Mesenchymal stem cell (in vitro differentiated cells and primary cell): Measurements from ENCODE around the gene ANO10.

Experiments used
- DNase-seq: peaks from one replicate; pipeline ENCODE4 v3.0.0-alpha.2; 2013
- H2AFZ ChIP-seq: one replicate; pipeline ENCODE4 v1.6.1; 2013; ENCODE audit warnings: low read depth, mild to moderate bottlenecking, control low read depth, inconsistent platforms, low read length, moderate library complexity
- H2AK5ac ChIP-seq: 2 replicates; pipeline ENCODE4 v1.6.1; 2013; ENCODE audit warnings: low read length, moderate library complexity, mild to moderate bottlenecking, inconsistent platforms; ENCODE audit not compliant: severe bottlenecking
- H2BK120ac ChIP-seq: one replicate; pipeline ENCODE4 v1.6.1; 2013; ENCODE audit warnings: low read depth, mild to moderate bottlenecking, inconsistent platforms, low read length, moderate library complexity
- H2BK12ac ChIP-seq, 2 experiments: one replicate each; pipeline ENCODE4 v1.6.1; 2013; ENCODE audit warnings: inconsistent platforms in 2 of 2, low read length in 2 of 2, mild to moderate bottlenecking in 2 of 2, moderate library complexity in 2 of 2, control low read depth in 1 of 2
- H2BK15ac ChIP-seq: one replicate; pipeline ENCODE4 v1.6.1; 2013; ENCODE audit warnings: mild to moderate bottlenecking, low read depth, inconsistent platforms; ENCODE audit not compliant: poor library complexity, severe bottlenecking
- H2BK5ac ChIP-seq: 2 replicates; pipeline ENCODE4 v1.6.1; 2013; ENCODE audit warnings: low read depth, mild to moderate bottlenecking, low read length, control low read depth, inconsistent platforms; ENCODE audit not compliant: poor library complexity, severe bottlenecking
- H3K14ac ChIP-seq, 2 experiments: one replicate each; pipeline ENCODE4 v1.6.1; 2013; ENCODE audit warnings: inconsistent platforms in 2 of 2, low read length in 2 of 2, control low read depth in 1 of 2, mild to moderate bottlenecking in 1 of 2, moderate library complexity in 1 of 2
- H3K18ac ChIP-seq, 2 experiments: one replicate each; pipeline ENCODE4 v1.6.1; 2013; ENCODE audit warnings: inconsistent platforms in 2 of 2, low read length in 2 of 2, control low read depth in 1 of 2, low read depth in 1 of 2, mild to moderate bottlenecking in 1 of 2
- H3K23ac ChIP-seq, 2 experiments: one replicate each; pipeline ENCODE4 v1.6.1; 2013; ENCODE audit warnings: inconsistent platforms in 2 of 2, low read length in 2 of 2, mild to moderate bottlenecking in 2 of 2, moderate library complexity in 2 of 2, control low read depth in 1 of 2
- H3K27ac ChIP-seq: 2 replicates; pipeline ENCODE4 v1.5.1; 2013; ENCODE audit warnings: mild to moderate bottlenecking, moderate library complexity, low read length, control low read depth, inconsistent platforms; ENCODE audit not compliant: poor library complexity, severe bottlenecking
- H3K27me3 ChIP-seq, 2 experiments: 2 replicates each; pipeline versions ENCODE4 v1.6.1 to v1.7.0; 2013; ENCODE audit warnings: low read length in 2 of 2, mild to moderate bottlenecking in 2 of 2, moderate library complexity in 2 of 2, control low read depth in 1 of 2, inconsistent platforms in 1 of 2; ENCODE audit not compliant: control insufficient read depth in 1 of 2, insufficient read depth in 1 of 2
- H3K36me3 ChIP-seq, 2 experiments: 2 replicates each; pipeline versions ENCODE4 v1.6.1 to v1.7.0; 2013; ENCODE audit warnings: low read length in 2 of 2, control low read depth in 1 of 2, inconsistent platforms in 1 of 2, low read depth in 1 of 2, mild to moderate bottlenecking in 1 of 2; ENCODE audit not compliant: insufficient read depth in 2 of 2, control insufficient read depth in 1 of 2
- H3K4ac ChIP-seq, 2 experiments: one replicate each; pipeline ENCODE4 v1.6.1; 2013; ENCODE audit warnings: inconsistent platforms in 2 of 2, low read length in 2 of 2, mild to moderate bottlenecking in 2 of 2, moderate library complexity in 2 of 2, control low read depth in 1 of 2, low read depth in 1 of 2
- H3K4me1 ChIP-seq: 2 replicates; pipeline ENCODE4 v1.6.1; 2013; ENCODE audit warnings: low read depth, low read length, control low read depth; ENCODE audit not compliant: control insufficient read depth, insufficient read depth
- H3K4me2 ChIP-seq: 2 replicates; pipeline ENCODE4 v1.6.1; 2013; ENCODE audit warnings: low read length, mild to moderate bottlenecking, inconsistent platforms; ENCODE audit not compliant: poor library complexity, severe bottlenecking
- H3K4me3 ChIP-seq, 2 experiments: 2 replicates each; pipeline versions ENCODE4 v1.5.1 to v1.7.0; 2013; ENCODE audit warnings: low read length in 2 of 2, mild to moderate bottlenecking in 2 of 2, control low read depth in 1 of 2, low read depth in 1 of 2; ENCODE audit not compliant: insufficient read depth in 1 of 2
- H3K79me1 ChIP-seq: replicated peaks from 2 replicates; pipeline ENCODE4 v1.6.1; 2013; ENCODE audit warnings: mild to moderate bottlenecking, control low read depth, low read length, inconsistent platforms; ENCODE audit not compliant: poor library complexity, severe bottlenecking
- H3K9ac ChIP-seq: 2 replicates; pipeline ENCODE4 v1.7.0; 2013; ENCODE audit warnings: mild to moderate bottlenecking, low read length, moderate library complexity
- H3K9me3 ChIP-seq: 2 replicates; pipeline ENCODE4 v1.7.0; 2013; ENCODE audit warnings: mild to moderate bottlenecking, low read length; ENCODE audit not compliant: control insufficient read depth
- H4K8ac ChIP-seq: one replicate; pipeline ENCODE4 v1.6.1; 2013; ENCODE audit warnings: inconsistent platforms, mild to moderate bottlenecking, low read length, moderate library complexity
- H4K91ac ChIP-seq: one replicate; pipeline ENCODE4 v1.6.1; 2013; ENCODE audit warnings: mild to moderate bottlenecking, low read length, inconsistent platforms
- WGBS: methylation state at CpG from one replicate; pipeline ENCODE4 v1.1.7; 2013; ENCODE audit warnings: mixed read lengths; 5-methylcytosine and 5-hydroxymethylcytosine counted together

Gene ANO10

DNA sequence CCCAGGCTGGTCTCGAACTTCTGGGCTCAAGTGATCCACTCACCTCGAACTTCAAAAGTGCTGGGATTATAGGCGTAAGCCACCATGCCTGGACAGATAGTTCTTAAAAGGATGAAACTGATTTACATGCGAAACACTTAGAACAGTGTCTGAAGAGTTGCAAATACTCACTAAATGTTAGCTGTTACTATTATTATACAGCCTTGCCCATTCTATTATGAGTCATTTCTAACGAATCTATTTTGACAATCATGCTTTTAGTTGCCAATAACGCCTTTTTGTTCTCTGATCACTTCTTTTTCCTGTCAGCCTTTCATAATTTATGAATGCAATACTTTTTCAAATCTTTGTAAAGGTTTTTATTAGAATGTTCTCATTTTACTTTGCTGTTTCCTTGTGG is 222.8 kb downstream of the ANO10 start:
- WGBS, result 96% methylated on average over 5 of the region's 6 CpGs
- H3K4me1 ChIP-seq, result no peaks in the 10 kb centered on the region
- H3K14ac ChIP-seq, result no peak overlapping the region
- no peak overlapping the region for H3K18ac ChIP-seq
- H4K8ac ChIP-seq, result no peak overlapping the region
- H2AK5ac ChIP-seq, result no peak overlapping the region
- no peaks in the 10 kb centered on the region for H3K27me3 ChIP-seq
- H3K4me2 ChIP-seq, result no peak overlapping the region
- H2BK5ac ChIP-seq, result no peak overlapping the region
- H3K4me3 ChIP-seq, result no peak overlapping the region
- peaks cover 5% of the 10 kb centered on the region for H3K79me1 ChIP-seq
- no peak overlapping the region for H2BK12ac ChIP-seq
- H3K9ac ChIP-seq, result no peak overlapping the region
- H3K27ac ChIP-seq, result no peak overlapping the region
- H2AFZ ChIP-seq, result no peak overlapping the region
- H2BK15ac ChIP-seq, result no peak overlapping the region
- no peak overlapping the region for H2BK120ac ChIP-seq
- H4K91ac ChIP-seq, result no peak overlapping the region
- DNase-seq, result no peak
- H3K9me3 ChIP-seq, result no peaks in the 10 kb centered on the region
- no peak overlapping the region for H3K23ac ChIP-seq
- H3K4ac ChIP-seq, result no peak overlapping the region
- H3K36me3 ChIP-seq, result peaks cover 0 to 3% of the 10 kb centered on the region in 2 experiments

DNA sequence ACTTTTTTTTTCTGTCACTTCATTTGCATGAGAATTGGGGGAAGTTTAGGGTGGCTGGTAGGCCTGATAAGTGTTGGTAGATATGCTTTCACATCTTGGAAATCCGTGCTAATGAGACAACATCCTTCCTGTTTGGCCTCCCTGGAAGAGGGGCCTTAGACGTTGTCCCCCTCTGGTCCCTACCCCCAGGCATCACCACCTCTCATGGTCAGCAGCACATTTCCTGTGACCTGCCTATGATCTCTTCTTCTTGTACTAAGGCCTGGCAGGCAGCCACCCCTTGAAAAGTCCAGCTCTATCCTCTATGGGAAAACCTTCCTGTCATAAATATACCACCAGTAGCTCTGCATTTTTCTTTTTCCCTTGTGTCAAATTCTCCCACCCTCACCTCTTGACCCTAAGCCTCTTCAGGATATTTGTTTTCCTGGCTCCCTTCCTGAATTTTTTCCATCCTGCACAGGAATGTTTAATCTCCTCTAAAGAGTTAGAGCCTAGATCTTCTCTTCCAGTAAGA is 227.7 kb downstream of the ANO10 start:
- no peak overlapping the region for H2AFZ ChIP-seq
- no peak overlapping the region for H3K4me3 ChIP-seq
- no peaks in the 10 kb centered on the region for H3K9me3 ChIP-seq
- H3K4me2 ChIP-seq, result no peak overlapping the region
- H3K9ac ChIP-seq, result no peak overlapping the region
- no peak overlapping the region for H3K27ac ChIP-seq
- no peaks in the 10 kb centered on the region for H3K27me3 ChIP-seq
- no peak overlapping the region for H2BK5ac ChIP-seq
- H3K4ac ChIP-seq, result peak overlapping the region in 1 of 2 experiments; percentile 49
- H2BK12ac ChIP-seq, result no peak overlapping the region
- H3K18ac ChIP-seq, result no peak overlapping the region
- no peak overlapping the region for H3K23ac ChIP-seq
- H2BK120ac ChIP-seq, result no peak overlapping the region
- no peak overlapping the region for H3K14ac ChIP-seq
- DNase-seq, result peak; percentile 57
- H3K36me3 ChIP-seq, result peaks cover 0 to 3% of the 10 kb centered on the region in 2 experiments
- H3K4me1 ChIP-seq, result peaks cover 4% of the 10 kb centered on the region
- 2% methylated on average over 2 of the region's 2 CpGs for WGBS
- no peak overlapping the region for H2BK15ac ChIP-seq
- no peak overlapping the region for H4K91ac ChIP-seq
- H4K8ac ChIP-seq, result no peak overlapping the region
- H3K79me1 ChIP-seq, result peaks cover 4% of the 10 kb centered on the region
- H2AK5ac ChIP-seq, result no peak overlapping the region

DNA sequence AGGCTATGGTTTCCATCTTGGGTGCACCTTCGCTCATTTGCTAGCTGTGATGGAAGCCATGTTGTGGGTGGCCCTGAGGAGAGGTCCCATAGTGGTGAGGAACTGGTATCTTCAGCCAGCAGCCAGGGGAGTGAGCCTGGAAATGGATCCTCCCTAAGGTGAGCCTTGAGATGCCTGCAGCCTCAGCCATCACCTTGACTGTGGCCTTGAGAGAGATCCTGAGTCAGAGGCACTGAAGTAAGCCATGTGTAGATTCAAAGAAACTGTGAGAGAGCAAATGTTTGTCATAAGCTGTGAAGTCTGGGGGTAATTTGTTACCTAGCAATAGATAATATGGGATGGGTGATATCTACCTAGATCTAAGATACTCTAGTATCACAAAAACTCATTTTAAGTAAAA is 230.2 kb downstream of the ANO10 start:
- Histone ChIP-seq H3K27me3 (no peaks in the 10 kb centered on the region), H4K91ac (peak overlapping the region; percentile 59), H2AFZ (no peak overlapping the region), H3K4me2 (no peak overlapping the region), H2AK5ac (no peak overlapping the region), H3K79me1 (peaks cover 4% of the 10 kb centered on the region), H3K18ac (peak overlapping the region in 1 of 2 experiments; percentile 1), H2BK15ac (peak overlapping the region; percentile 87), H3K36me3 (peaks cover 0 to 1% of the 10 kb centered on the region in 2 experiments), H2BK12ac (peak overlapping the region; percentile 82 to 94), H3K4me1 (peaks cover 4% of the 10 kb centered on the region), H3K27ac (no peak overlapping the region), H3K9me3 (no peaks in the 10 kb centered on the region), H3K9ac (no peak overlapping the region), H3K14ac (no peak overlapping the region), H3K4me3 (no peak overlapping the region), H2BK120ac (no peak overlapping the region), H4K8ac (no peak overlapping the region), H3K23ac (no peak overlapping the region), H2BK5ac (no peak overlapping the region), H3K4ac (peak overlapping the region; percentile 47 to 72)
- DNase-seq, result no peak
- 52% methylated on average over 1 of the region's 1 CpG for WGBS

DNA sequence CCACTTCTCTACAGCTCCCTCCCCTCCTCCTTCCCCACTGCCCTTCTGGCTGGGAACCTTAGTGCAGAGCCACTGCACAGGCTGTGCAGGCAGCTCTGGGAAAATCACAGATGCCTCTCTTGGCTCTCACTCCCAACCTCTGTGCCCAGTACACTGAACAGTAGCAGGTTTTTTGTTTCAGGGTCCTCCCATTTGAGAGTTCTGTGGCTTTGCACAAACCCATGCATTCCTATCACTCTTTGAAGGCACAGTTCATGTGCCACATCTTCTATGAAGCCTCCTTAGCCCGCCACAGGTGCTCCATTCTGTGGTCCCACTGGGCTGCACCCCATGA is 231.6 kb downstream of the ANO10 start:
- H3K14ac ChIP-seq, result no peak overlapping the region
- H3K27me3 ChIP-seq, result no peaks in the 10 kb centered on the region
- H2BK12ac ChIP-seq, result peak overlapping the region; percentile 7 to 81
- peak overlapping the region; percentile 85 for H4K8ac ChIP-seq
- H3K18ac ChIP-seq, result peak overlapping the region; percentile 58 to 76
- H3K4me2 ChIP-seq, result no peak overlapping the region
- no peak overlapping the region for H2AK5ac ChIP-seq
- H3K79me1 ChIP-seq, result peaks cover 6% of the 10 kb centered on the region
- H3K36me3 ChIP-seq, result peaks cover 0 to 4% of the 10 kb centered on the region in 2 experiments
- peak overlapping the region; percentile 19 to 76 for H3K4ac ChIP-seq
- H4K91ac ChIP-seq, result peak overlapping the region; percentile 94
- DNase-seq, result no peak
- no peak overlapping the region for H2BK15ac ChIP-seq
- H2BK120ac ChIP-seq, result peak overlapping the region; percentile 67
- H3K27ac ChIP-seq, result no peak overlapping the region
- 94% methylated on average over 1 of the region's 1 CpG for WGBS
- no peak overlapping the region for H2AFZ ChIP-seq
- H3K4me1 ChIP-seq, result peaks cover 4% of the 10 kb centered on the region
- no peaks in the 10 kb centered on the region for H3K9me3 ChIP-seq
- H3K23ac ChIP-seq, result no peak overlapping the region
- no peak overlapping the region for H2BK5ac ChIP-seq
- no peak overlapping the region for H3K9ac ChIP-seq
- H3K4me3 ChIP-seq, result no peak overlapping the region
